Gastroesophageal sphincter (tissue), 2 donors: ENCODE measurements around the gene RIMS1.

Experiments
- POLR2A ChIP-seq, 2 donors: fragments of 450-650 bp; IDR thresholded peaks; one replicate each; pipeline ENCODE4 v1.6.1; 2017; ENCODE audit warnings: antibody characterized with exemption in 2 of 2, mild to moderate bottlenecking in 2 of 2, moderate library complexity in 1 of 2
- POLR2AphosphoS5 ChIP-seq: sonication (generic); formaldehyde crosslinking; IDR thresholded peaks from one replicate; pipeline ENCODE4 v1.6.1; 2017; ENCODE audit warnings: antibody characterized with exemption

GRCh38 chr6:72206606-72207005 is 320.3 kb downstream of the RIMS1 start:
- TF ChIP-seq POLR2A (IDR thresholded peaks at IDR 0.05): no peak
- no peak for TF ChIP-seq POLR2AphosphoS5
